ES-I3 (cell line): Measurements from ENCODE around the gene CAMKK1.

Experiments
- H3K36me3 ChIP-seq: 2 replicates; pipeline ENCODE4 v1.6.1; 2013; ENCODE audit warnings: mild to moderate bottlenecking, low read length, control low read depth, moderate library complexity; ENCODE audit not compliant: insufficient read depth
- H3K4me1 ChIP-seq: 2 replicates; pipeline ENCODE4 v1.6.1; 2013; ENCODE audit warnings: mild to moderate bottlenecking, control low read depth, low read length; ENCODE audit not compliant: insufficient read depth
- H3K9ac ChIP-seq: 2 replicates; pipeline ENCODE4 v1.6.1; 2013; ENCODE audit warnings: low read depth, mild to moderate bottlenecking, low read length, moderate library complexity
- H3K9me3 ChIP-seq: 2 replicates; pipeline ENCODE4 v1.6.1; 2013; ENCODE audit warnings: mild to moderate bottlenecking, low read length, moderate library complexity; ENCODE audit not compliant: control insufficient read depth, insufficient read depth

Gene CAMKK1

DNA sequence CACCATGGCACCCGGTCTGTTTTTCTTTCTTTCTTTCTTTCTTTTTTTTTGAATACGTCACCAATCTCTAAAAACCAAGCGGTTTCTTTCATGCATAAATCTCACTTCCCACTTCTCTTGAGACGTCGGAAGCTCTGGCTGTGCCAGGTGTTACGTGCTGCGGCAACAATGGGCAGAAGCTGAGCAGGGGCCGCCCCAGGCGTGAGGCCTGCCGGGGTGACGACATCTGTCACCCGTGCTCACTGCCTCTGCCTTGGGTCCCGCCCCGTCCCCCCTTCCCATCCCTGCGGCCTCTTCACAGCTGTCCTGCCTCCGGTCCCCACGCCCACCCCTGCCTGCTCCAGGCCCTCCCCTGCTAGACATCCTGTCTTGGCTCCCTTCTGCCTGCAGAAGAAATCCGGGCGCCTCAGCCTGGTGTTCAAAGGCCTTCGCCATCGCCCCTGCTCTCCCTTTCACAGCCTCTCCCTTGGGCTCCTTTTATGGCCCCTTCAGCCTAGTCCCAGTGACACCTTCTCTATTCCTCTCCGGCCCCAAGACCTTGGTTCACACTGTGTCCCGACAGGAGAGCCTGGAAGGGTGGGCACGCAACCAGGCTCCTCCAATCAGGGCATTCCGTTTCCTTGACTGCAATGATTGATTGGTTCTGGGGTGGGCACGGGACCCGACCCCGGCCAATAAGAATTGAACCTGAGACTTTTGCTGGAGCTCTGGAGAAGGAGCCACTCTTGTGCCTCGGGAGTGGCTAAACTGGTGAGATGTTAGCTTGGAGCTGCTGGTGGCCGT is 18.6 kb upstream of the CAMKK1 start:
- Histone ChIP-seq H3K9me3 (no peaks in the 10 kb centered on the region), H3K36me3 (no peaks in the 10 kb centered on the region), H3K9ac (no peak overlapping the region), H3K4me1 (no peaks in the 10 kb centered on the region)

DNA sequence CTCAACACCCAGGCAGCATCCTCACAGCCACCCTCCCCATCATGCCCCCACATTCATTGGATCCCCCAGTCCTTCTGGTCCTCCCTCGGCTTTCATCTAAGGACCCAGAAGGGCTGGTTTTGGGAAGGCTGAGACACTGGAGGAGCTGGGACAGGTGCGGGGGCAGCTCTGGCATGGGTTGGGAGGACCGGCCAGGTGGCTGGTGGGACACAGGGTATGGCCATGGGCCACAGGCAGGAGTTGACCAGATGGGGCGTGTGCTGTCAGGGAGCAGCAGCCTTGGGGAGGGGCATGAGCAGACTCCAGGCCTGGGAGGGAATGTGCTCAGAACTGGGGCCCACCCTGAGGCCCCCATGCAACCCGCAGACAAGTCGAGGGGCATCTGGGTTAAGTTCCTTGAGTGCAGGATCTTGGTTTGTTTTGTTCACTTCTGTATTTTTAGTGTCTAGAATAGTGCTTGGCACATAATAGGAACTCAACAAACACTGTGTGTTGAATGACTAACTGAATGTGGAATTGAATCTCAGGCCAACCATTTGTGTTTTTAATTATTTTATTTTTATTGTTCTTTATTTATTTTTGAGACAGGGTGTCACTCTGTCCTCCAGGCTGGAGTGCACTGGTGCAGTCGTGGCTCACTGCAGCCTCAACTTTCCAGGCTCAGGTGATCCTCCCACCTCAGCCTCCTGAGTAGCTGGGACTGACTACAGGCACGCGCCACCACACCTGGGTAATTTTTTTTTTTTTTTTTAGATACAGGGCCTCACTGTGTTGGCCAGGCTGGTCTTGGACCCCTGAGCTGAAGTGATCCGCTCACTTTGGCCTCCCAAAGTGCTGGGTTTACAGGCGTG is 17.8 kb upstream of the CAMKK1 start:
- no peaks in the 10 kb centered on the region for H3K4me1 ChIP-seq
- no peak overlapping the region for H3K9ac ChIP-seq
- H3K9me3 ChIP-seq = no peaks in the 10 kb centered on the region
- no peaks in the 10 kb centered on the region for H3K36me3 ChIP-seq

DNA sequence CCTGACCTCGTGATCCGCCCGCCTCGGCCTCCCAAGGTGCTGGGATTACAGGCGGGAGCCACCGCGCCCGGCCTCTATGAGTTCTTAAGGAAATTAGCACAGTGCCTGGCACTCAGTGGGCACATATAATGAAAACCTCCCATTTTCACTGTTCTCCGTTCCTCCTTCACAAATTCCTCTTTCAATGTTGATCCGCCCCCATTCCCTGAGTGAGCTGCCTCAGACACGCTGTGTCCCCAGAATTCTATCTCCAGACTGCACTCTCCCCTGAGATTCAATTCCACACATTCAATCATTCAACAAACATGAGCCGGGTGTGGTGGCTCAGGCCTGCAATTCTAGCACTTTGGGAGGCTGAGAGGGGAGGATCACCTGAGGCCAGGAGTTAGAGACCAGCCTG is 16.4 kb upstream of the CAMKK1 start:
- Histone ChIP-seq H3K36me3 (no peaks in the 10 kb centered on the region), H3K9ac (no peak overlapping the region), H3K9me3 (no peaks in the 10 kb centered on the region), H3K4me1 (peaks cover 5% of the 10 kb centered on the region; the same call in 1 of the 2 replicates)

- Histone ChIP-seq H3K9me3 (no peaks in the 10 kb centered on the region), H3K36me3 (no peaks in the 10 kb centered on the region), H3K4me1 (peaks cover 17% of the 10 kb centered on the region), H3K9ac (no peak overlapping the region)
Observed at GRCh38 chr17:3907483-3908216, 14.8 kb upstream of the CAMKK1 start.

GRCh38 chr17:3906881-3907280 is 14.0 kb upstream of the CAMKK1 start:
- H3K9ac ChIP-seq = no peak overlapping the region
- no peaks in the 10 kb centered on the region for H3K9me3 ChIP-seq
- H3K36me3 ChIP-seq = no peaks in the 10 kb centered on the region
- H3K4me1 ChIP-seq = peaks cover 17% of the 10 kb centered on the region

GRCh38 chr17:3905017-3905520 is 12.2 kb upstream of the CAMKK1 start:
- Histone ChIP-seq H3K4me1 (peaks cover 17% of the 10 kb centered on the region), H3K36me3 (no peaks in the 10 kb centered on the region), H3K9me3 (no peaks in the 10 kb centered on the region), H3K9ac (no peak overlapping the region)

GRCh38 chr17:3904501-3904900 is 11.6 kb upstream of the CAMKK1 start:
- Histone ChIP-seq H3K36me3 (no peaks in the 10 kb centered on the region), H3K9ac (no peak overlapping the region; the same call in 1 of the 2 replicates), H3K9me3 (no peaks in the 10 kb centered on the region), H3K4me1 (peaks cover 17% of the 10 kb centered on the region)

GRCh38 chr17:3903881-3904290 is 11.0 kb upstream of the CAMKK1 start:
- Histone ChIP-seq H3K9me3 (no peaks in the 10 kb centered on the region), H3K9ac (no peak overlapping the region), H3K4me1 (peaks cover 17% of the 10 kb centered on the region), H3K36me3 (no peaks in the 10 kb centered on the region)

GRCh38 chr17:3903051-3903825 is 10.4 kb upstream of the CAMKK1 start:
- Histone ChIP-seq H3K9ac (no peak overlapping the region; the same call in 1 of the 2 replicates), H3K36me3 (no peaks in the 10 kb centered on the region), H3K9me3 (no peaks in the 10 kb centered on the region), H3K4me1 (peaks cover 17% of the 10 kb centered on the region)

- peaks cover 17% of the 10 kb centered on the region for H3K4me1 ChIP-seq
Observed at GRCh38 chr17:3900646-3901045, 7.8 kb upstream of the CAMKK1 start.

DNA sequence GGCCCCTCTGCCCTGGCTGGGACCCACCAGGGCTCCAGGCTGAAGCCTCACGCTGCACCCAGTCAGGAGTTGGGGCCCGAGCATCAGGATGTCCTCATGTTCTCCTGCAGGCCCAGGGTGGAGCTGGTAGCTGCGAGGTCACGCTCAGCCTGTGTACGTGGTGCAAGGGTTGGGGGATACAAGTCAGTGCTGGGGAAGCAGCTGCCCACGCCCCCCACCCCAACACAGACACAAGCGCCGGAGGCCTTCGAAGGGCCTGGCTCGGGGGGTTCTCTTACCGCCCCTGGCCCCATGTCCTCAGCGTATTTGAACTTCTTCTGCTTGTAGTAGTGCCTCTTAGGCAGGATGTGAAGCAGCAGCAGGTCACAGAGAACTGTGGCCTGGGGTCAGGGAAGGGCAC is 4.9 kb upstream of the CAMKK1 start:
- Histone ChIP-seq H3K9ac (no peak overlapping the region), H3K36me3 (no peaks in the 10 kb centered on the region), H3K4me1 (peaks cover 7% of the 10 kb centered on the region; the same call in 1 of the 2 replicates), H3K9me3 (no peaks in the 10 kb centered on the region)

More at GRCh38 chr17:3900646-3901045, 7.8 kb upstream of the CAMKK1 start:
- Histone ChIP-seq H3K9me3 (no peaks in the 10 kb centered on the region), H3K36me3 (no peaks in the 10 kb centered on the region), H3K9ac (no peak overlapping the region)

DNA sequence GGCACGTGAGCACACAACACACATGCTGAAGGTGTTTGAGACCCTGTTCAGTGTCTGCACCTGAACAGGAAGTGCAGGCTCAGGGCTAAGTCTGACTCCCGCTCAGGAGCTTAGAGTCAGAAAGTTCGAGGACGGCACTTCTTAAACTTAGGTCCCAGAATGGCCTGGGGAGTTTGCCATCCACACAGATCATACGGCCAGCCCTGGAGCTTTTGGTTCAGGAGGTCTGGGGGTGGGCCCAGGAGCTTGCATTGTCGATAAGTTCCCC is 4.0 kb upstream of the CAMKK1 start:
- Histone ChIP-seq H3K9ac (no peak overlapping the region), H3K9me3 (no peaks in the 10 kb centered on the region), H3K4me1 (peaks cover 7% of the 10 kb centered on the region; the same call in 1 of the 2 replicates), H3K36me3 (no peaks in the 10 kb centered on the region)

DNA sequence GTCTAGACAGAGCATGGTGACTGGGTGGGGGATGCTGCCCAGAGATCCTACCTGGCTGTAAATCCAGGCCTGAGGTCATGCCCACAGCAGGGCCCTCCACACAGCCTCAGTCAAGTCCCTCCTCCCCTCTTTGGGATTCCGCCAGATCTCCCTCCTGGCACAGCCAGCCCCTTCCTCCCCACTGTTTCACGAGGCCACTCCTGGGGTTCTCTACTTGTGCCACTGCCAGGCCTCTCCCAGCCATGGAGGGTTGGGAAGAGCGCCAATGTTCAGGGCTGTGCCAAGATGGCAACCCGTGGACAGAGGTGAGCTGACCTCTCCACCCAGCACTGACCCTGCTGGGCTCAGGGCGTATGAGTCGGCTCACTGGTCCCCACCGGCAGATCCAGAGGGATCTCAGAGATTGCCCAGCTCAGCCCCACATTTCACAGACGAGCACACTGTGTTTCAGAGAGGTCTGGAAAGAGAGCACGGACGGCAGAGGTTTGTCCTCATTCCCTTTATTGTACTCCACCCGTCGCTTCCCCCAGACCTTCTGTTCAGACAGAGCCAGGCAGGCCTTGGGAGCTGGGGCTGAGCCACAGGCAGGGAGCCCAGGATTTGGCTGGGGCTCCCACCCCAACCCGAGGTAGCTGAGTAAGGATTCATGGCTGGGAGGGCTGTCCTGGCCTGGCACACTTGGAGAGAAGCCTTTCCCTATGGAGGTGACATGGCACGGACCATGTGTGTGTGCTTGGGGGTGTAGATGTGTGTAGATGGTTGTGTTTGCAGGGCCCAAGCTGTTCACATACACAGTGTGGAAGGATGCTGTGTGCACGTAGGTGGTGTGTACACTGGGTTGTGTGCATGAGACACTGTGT is 3.5 kb upstream of the CAMKK1 start:
- H3K9ac ChIP-seq = no peak overlapping the region
- peaks cover 12% of the 10 kb centered on the region; the same call in 1 of the 2 replicates for H3K4me1 ChIP-seq
- no peaks in the 10 kb centered on the region for H3K9me3 ChIP-seq
- no peaks in the 10 kb centered on the region for H3K36me3 ChIP-seq
